Activated CD8-positive, alpha-beta T cell treated with anti-CD3 and anti-CD28 coated beads, Interleukin-2, amount 10 ng/mL, durations not matched to agents 7 days and 5 days (primary cell): ENCODE data around the gene EVX1. TPM values are rescaled to one million over a fixed set of nuclear protein-coding genes. Genes with fewer than 3 reads are reported as not detected.

Experiments
- ATAC-seq: fragments of 150-1000 bp; cut with Tn5 transposase; one replicate; pipeline ENCODE4 v1.10.0; 2021; ENCODE audit warnings: moderate library complexity
- CTCF ChIA-PET: fragments of 350-600 bp; sonication (Branson Sonifier 250); formaldehyde crosslinking; loops from one replicate; lab custom pipeline; 2021; ENCODE audit warnings: antibody characterized with exemption; lab: Charles Lee
- POLR2A ChIA-PET: fragments of 350-600 bp; sonication (Branson Sonifier 250); formaldehyde crosslinking; loops from one replicate; lab custom pipeline; 2021; ENCODE audit warnings: antibody characterized with exemption; lab: Charles Lee
- DNase-seq: peaks from one replicate; pipeline ENCODE4 v3.0.0-alpha.2; 2020
- H3K27ac Mint-ChIP-seq: one replicate; pipeline ENCODE4 v1.8.0; 2021; ENCODE audit warnings: mild to moderate bottlenecking, mixed read lengths
- H3K27me3 Mint-ChIP-seq: one replicate; pipeline ENCODE4 v1.8.0; 2021; ENCODE audit warnings: low read depth, mixed read lengths
- H3K36me3 Mint-ChIP-seq: one replicate; pipeline ENCODE4 v1.8.0; 2021; ENCODE audit warnings: low read depth, mixed read lengths
- H3K4me1 Mint-ChIP-seq: one replicate; pipeline ENCODE4 v1.8.0; 2021; ENCODE audit warnings: low read depth, mixed read lengths
- H3K4me3 Mint-ChIP-seq: one replicate; pipeline ENCODE4 v1.8.0; 2021; ENCODE audit warnings: mild to moderate bottlenecking, mixed read lengths
- H3K9me3 Mint-ChIP-seq: one replicate; pipeline ENCODE4 v1.8.0; 2022; ENCODE audit warnings: mixed read lengths; ENCODE audit not compliant: insufficient read depth
- total RNA-seq, 2 experiments: library from RNA; stranded (reverse); gene quantifications; one replicate each; pipeline ENCODE4 v1.2.3, GENCODE V29; 2021

Gene EVX1
- total RNA-seq, 2 experiments from 2014 or later = not detected

- ChIA-PET CTCF (interaction anchor here (0.8 to 1.8 kb wide), 3 partner anchors 36 to 849 kb away, joined by 4 to 5 read pairs (median 4); no protein-coding TSS in a partner anchor), POLR2A (no interaction called here)
- peaks cover 4% of the 10 kb centered on the region for H3K4me1 Mint-ChIP-seq
- ATAC-seq = no peak
- H3K27ac Mint-ChIP-seq = no peak overlapping the region
- peaks cover 86% of the 10 kb centered on the region for H3K27me3 Mint-ChIP-seq
- H3K9me3 Mint-ChIP-seq = no peaks in the 10 kb centered on the region
- peaks cover 4% of the 10 kb centered on the region for H3K36me3 Mint-ChIP-seq
- no peak for DNase-seq
- H3K4me3 Mint-ChIP-seq = no peak overlapping the region
These were observed 5.1 kb downstream of the EVX1 start for GRCh38 chr7:27247452-27248426.

GRCh38 chr7:27248427-27248806 is 5.8 kb downstream of the EVX1 start:
- Mint-ChIP-seq H3K27ac (no peak overlapping the region), H3K27me3 (peaks cover 90% of the 10 kb centered on the region), H3K36me3 (peaks cover 3% of the 10 kb centered on the region), H3K4me3 (no peak overlapping the region), H3K9me3 (no peaks in the 10 kb centered on the region), H3K4me1 (peaks cover 4% of the 10 kb centered on the region)
- ChIA-PET CTCF (no interaction called here), POLR2A (interaction anchor here (0.6 kb wide), 1 partner anchor 14 kb away, joined by 3 read pairs; no protein-coding TSS in a partner anchor)
- ATAC-seq (no peak), DNase-seq (no peak)

- peaks cover 93% of the 10 kb centered on the region for H3K27me3 Mint-ChIP-seq
- DNase-seq = no peak
- no peaks in the 10 kb centered on the region for H3K9me3 Mint-ChIP-seq
- H3K4me3 Mint-ChIP-seq = no peak overlapping the region
- no peak for ATAC-seq
- no peaks in the 10 kb centered on the region for H3K4me1 Mint-ChIP-seq
- no peak overlapping the region for H3K27ac Mint-ChIP-seq
- H3K36me3 Mint-ChIP-seq = no peaks in the 10 kb centered on the region
- POLR2A ChIA-PET = interaction anchor here (0.6 kb wide), 1 partner anchor 15 kb away, joined by 3 read pairs; no protein-coding TSS in a partner anchor
- CTCF ChIA-PET = no interaction called here
These were observed 6.5 kb downstream of the EVX1 start for GRCh38 chr7:27248911-27249723.

- ATAC-seq (no peak), DNase-seq (no peak)
- Mint-ChIP-seq H3K4me1 (no peaks in the 10 kb centered on the region), H3K36me3 (no peaks in the 10 kb centered on the region), H3K27me3 (peaks cover 94% of the 10 kb centered on the region), H3K27ac (no peak overlapping the region), H3K4me3 (no peak overlapping the region), H3K9me3 (no peaks in the 10 kb centered on the region)
- CTCF ChIA-PET = no interaction called here
- POLR2A ChIA-PET = no interaction called here
These were observed 7.3 kb downstream of the EVX1 start for GRCh38 chr7:27249724-27250556.

GRCh38 chr7:27250557-27251070 is 8.0 kb downstream of the EVX1 start:
- Mint-ChIP-seq H3K9me3 (no peaks in the 10 kb centered on the region), H3K27ac (no peak overlapping the region), H3K27me3 (peaks cover 87% of the 10 kb centered on the region), H3K4me1 (no peaks in the 10 kb centered on the region), H3K4me3 (no peak overlapping the region), H3K36me3 (no peaks in the 10 kb centered on the region)
- DNase-seq = no peak
- ATAC-seq = no peak
- ChIA-PET CTCF (no interaction called here), POLR2A (no interaction called here)

GRCh38 chr7:27251136-27251651 is 8.6 kb downstream of the EVX1 start:
- ChIA-PET CTCF (no interaction called here), POLR2A (no interaction called here)
- ATAC-seq (no peak), DNase-seq (no peak)
- Mint-ChIP-seq H3K27ac (no peak overlapping the region), H3K36me3 (no peaks in the 10 kb centered on the region), H3K27me3 (peaks cover 82% of the 10 kb centered on the region), H3K4me1 (no peaks in the 10 kb centered on the region), H3K4me3 (no peak overlapping the region), H3K9me3 (no peaks in the 10 kb centered on the region)

- ChIA-PET POLR2A (no interaction called here), CTCF (no interaction called here)
- no peaks in the 10 kb centered on the region for H3K36me3 Mint-ChIP-seq
- H3K27me3 Mint-ChIP-seq = peaks cover 75% of the 10 kb centered on the region
- no peaks in the 10 kb centered on the region for H3K4me1 Mint-ChIP-seq
- ATAC-seq (no peak), DNase-seq (no peak)
- H3K9me3 Mint-ChIP-seq = no peaks in the 10 kb centered on the region
- no peak overlapping the region for H3K4me3 Mint-ChIP-seq
- H3K27ac Mint-ChIP-seq = no peak overlapping the region
These were observed 9.3 kb downstream of the EVX1 start for GRCh38 chr7:27251652-27252590.

GRCh38 chr7:27254625-27255024 is 12.0 kb downstream of the EVX1 start:
- ChIA-PET POLR2A (interaction anchor here (1.3 kb wide), 1 partner anchor 13 kb away, joined by 3 read pairs; the partner anchor contains the start of gene EVX1), CTCF (interaction anchor here (1.4 kb wide), 1 partner anchor 59 kb away, joined by 3 read pairs; no protein-coding TSS in a partner anchor)
- no peaks in the 10 kb centered on the region for H3K36me3 Mint-ChIP-seq
- H3K27me3 Mint-ChIP-seq = peaks cover 57% of the 10 kb centered on the region
- no peak overlapping the region for H3K4me3 Mint-ChIP-seq
- H3K4me1 Mint-ChIP-seq = no peaks in the 10 kb centered on the region
- no peak overlapping the region for H3K27ac Mint-ChIP-seq
- ATAC-seq (no peak), DNase-seq (no peak)
- H3K9me3 Mint-ChIP-seq = no peaks in the 10 kb centered on the region

GRCh38 chr7:27260211-27260610 is 17.6 kb downstream of the EVX1 start:
- ChIA-PET CTCF (no interaction called here), POLR2A (no interaction called here)
- no peaks in the 10 kb centered on the region for H3K4me1 Mint-ChIP-seq
- no peaks in the 10 kb centered on the region for H3K36me3 Mint-ChIP-seq
- ATAC-seq = no peak
- H3K9me3 Mint-ChIP-seq = no peaks in the 10 kb centered on the region
- H3K27ac Mint-ChIP-seq = no peak overlapping the region
- H3K27me3 Mint-ChIP-seq = peaks cover 9% of the 10 kb centered on the region
- no peak overlapping the region for H3K4me3 Mint-ChIP-seq
- DNase-seq = no peak

- no peaks in the 10 kb centered on the region for H3K4me1 Mint-ChIP-seq
- H3K4me3 Mint-ChIP-seq = no peak overlapping the region
- ATAC-seq = no peak
These were observed 19.5 kb downstream of the EVX1 start for GRCh38 chr7:27262121-27262520.

More at GRCh38 chr7:27262121-27262520, 19.5 kb downstream of the EVX1 start:
- no peak for DNase-seq
- Mint-ChIP-seq H3K36me3 (no peaks in the 10 kb centered on the region), H3K27ac (no peak overlapping the region), H3K27me3 (peaks cover 9% of the 10 kb centered on the region), H3K9me3 (no peaks in the 10 kb centered on the region)
- ChIA-PET POLR2A (no interaction called here), CTCF (no interaction called here)
